H1 (cell line): ENCODE results near the gene RGS14. TPM values are rescaled to one million over a fixed set of nuclear protein-coding genes. Genes with fewer than 3 reads are reported as not detected.

Experiments
- CTCF ChIA-PET: fragments of 300-600 bp; sonication (Branson Sonifier 250); formaldehyde crosslinking; loops from one replicate; lab custom pipeline; 2021; ENCODE audit not compliant: partially characterized antibody; lab: Charles Lee
- POLR2A ChIA-PET: fragments of 300-600 bp; sonication (Branson Sonifier 250); formaldehyde crosslinking; loops from one replicate; lab custom pipeline; 2021; ENCODE audit warnings: inconsistent platforms; ENCODE audit not compliant: partially characterized antibody; lab: Charles Lee
- DNase-seq, 2 experiments: peaks; one replicate each; pipeline versions ENCODE4 v3.0.0 to v3.0.0-alpha.2; 2010 to 2022; ENCODE audit warnings: low spot score in 2 of 2, low read depth in 1 of 2, mixed read lengths in 1 of 2
- FAIRE-seq: peaks from 2 replicates; lab custom pipeline; 2011; peaks lifted over from hg19 to GRCh38; lab: Jason Lieb, UNC
- H2AFZ ChIP-seq: 2 replicates; pipeline ENCODE4 v1.8.1; 2012; ENCODE audit warnings: low read length, inconsistent platforms
- H2AK5ac ChIP-seq: 2 replicates; pipeline ENCODE4 v1.6.1; 2013; ENCODE audit warnings: low read depth, low read length
- H2BK120ac ChIP-seq: replicated peaks from 2 replicates; pipeline ENCODE3; 2013; ENCODE audit warnings: low read depth, low read length, inconsistent platforms
- H2BK12ac ChIP-seq: 2 replicates; pipeline ENCODE4 v1.6.1; 2013; ENCODE audit warnings: low read depth, low read length
- H2BK15ac ChIP-seq: 2 replicates; pipeline ENCODE4 v1.6.1; 2013; ENCODE audit warnings: low read length
- H2BK20ac ChIP-seq: 2 replicates; pipeline ENCODE4 v1.6.1; 2013; ENCODE audit warnings: low read length
- H2BK5ac ChIP-seq: 2 replicates; pipeline ENCODE4 v1.6.1; 2013; ENCODE audit warnings: low read depth, low read length
- H3K14ac ChIP-seq: 2 replicates; pipeline ENCODE4 v1.6.1; 2013; ENCODE audit warnings: inconsistent platforms; ENCODE audit not compliant: insufficient read length
- H3K18ac ChIP-seq: 2 replicates; pipeline ENCODE4 v1.6.1; 2013; ENCODE audit warnings: low read length; ENCODE audit errors: extremely low read depth
- H3K23ac ChIP-seq: 2 replicates; pipeline ENCODE4 v1.6.1; 2013; ENCODE audit warnings: inconsistent platforms; ENCODE audit not compliant: insufficient read length
- H3K23me2 ChIP-seq: 2 replicates; pipeline ENCODE4 v1.6.1; 2013; ENCODE audit warnings: low read depth, low read length
- H3K27ac ChIP-seq: 2 replicates; pipeline ENCODE4 v1.6.1; 2011; ENCODE audit warnings: low read depth, low read length, inconsistent platforms
- H3K27me3 ChIP-seq, 4 experiments: replicated peaks in 1 of 4; 1 replicate in 1 of 4; 2 replicates in 3 of 4; pipeline versions ENCODE4 v1.6.1 to v1.8.1; 2011 to 2013; ENCODE audit warnings: low read length in 3 of 4, mild to moderate bottlenecking in 3 of 4, inconsistent platforms in 2 of 4, mixed read lengths in 2 of 4, moderate library complexity in 1 of 4; ENCODE audit not compliant: control insufficient read depth in 3 of 4, insufficient read depth in 3 of 4; ENCODE audit errors: extremely low read depth in 1 of 4
- H3K36me3 ChIP-seq, 4 experiments: 2 replicates each; pipeline versions ENCODE4 v1.6.1 to v1.8.1; 2011 to 2013; ENCODE audit warnings: mild to moderate bottlenecking in 4 of 4, low read length in 3 of 4, moderate library complexity in 2 of 4, control low read depth in 1 of 4, inconsistent platforms in 1 of 4; ENCODE audit not compliant: insufficient read depth in 4 of 4, control insufficient read depth in 2 of 4
- H3K4ac ChIP-seq: replicated peaks from 2 replicates; pipeline ENCODE3; 2013; ENCODE audit warnings: low read length, low read depth, mixed read lengths, inconsistent platforms; ENCODE audit not compliant: insufficient read length
- H3K4me1 ChIP-seq, 4 experiments: replicated peaks in 1 of 4; 1 replicate in 1 of 4; 2 replicates in 3 of 4; pipeline versions ENCODE4 v1.6.1 to v1.8.1; 2011 to 2013; ENCODE audit warnings: low read length in 3 of 4, inconsistent platforms in 2 of 4, mixed read lengths in 1 of 4; ENCODE audit not compliant: insufficient read depth in 4 of 4, control insufficient read depth in 3 of 4
- H3K4me2 ChIP-seq, 2 experiments: 2 replicates each; pipeline versions ENCODE4 v1.6.1 to v1.8.1; 2011 to 2013; ENCODE audit warnings: low read depth in 2 of 2, low read length in 2 of 2, control low read depth in 1 of 2, inconsistent platforms in 1 of 2, mild to moderate bottlenecking in 1 of 2; ENCODE audit not compliant: insufficient read depth in 1 of 2
- H3K4me3 ChIP-seq, 4 experiments: fragments of 200-600, 300-600 bp in 1 of 4; sonication (generic), shearing (Covaris generic), sonication (Bioruptor Twin) in 1 of 4; 2 replicates each; pipeline versions ENCODE4 v1.5.1 to v1.8.1; 2011 to 2016; ENCODE audit warnings: low read length in 4 of 4, low read depth in 3 of 4, control low read depth in 2 of 4, inconsistent platforms in 2 of 4, mild to moderate bottlenecking in 2 of 4, mixed read lengths in 1 of 4, moderate library complexity in 1 of 4; ENCODE audit not compliant: insufficient read depth in 2 of 4; ENCODE audit errors: extremely low read depth in 1 of 4
- H3K56ac ChIP-seq: replicated peaks from 2 replicates; pipeline ENCODE3; 2013; ENCODE audit warnings: low read depth, mild to moderate bottlenecking, mixed read lengths, low read length, inconsistent platforms; ENCODE audit not compliant: insufficient read length
- H3K79me1 ChIP-seq: 2 replicates; pipeline ENCODE4 v1.6.1; 2013; ENCODE audit warnings: low read depth, low read length, control low read depth
- H3K79me2 ChIP-seq, 2 experiments: 2 replicates each; pipeline versions ENCODE4 v1.6.1 to v1.8.1; 2012 to 2013; ENCODE audit warnings: low read length in 2 of 2, mild to moderate bottlenecking in 2 of 2, inconsistent platforms in 1 of 2; ENCODE audit not compliant: insufficient read depth in 2 of 2, control insufficient read depth in 1 of 2
- H3K9ac ChIP-seq, 4 experiments: replicated peaks in 1 of 4; 1 replicate in 1 of 4; 2 replicates in 3 of 4; pipeline versions ENCODE4 v1.6.1 to v1.8.1; 2011 to 2013; ENCODE audit warnings: low read depth in 3 of 4, low read length in 3 of 4, control low read depth in 2 of 4, mild to moderate bottlenecking in 2 of 4, moderate library complexity in 2 of 4, inconsistent platforms in 1 of 4; ENCODE audit errors: extremely low read depth in 1 of 4
- H3K9me3 ChIP-seq, 2 experiments: 2 replicates each; pipeline versions ENCODE4 v1.6.1 to v1.8.1; 2012 to 2013; ENCODE audit warnings: mild to moderate bottlenecking in 2 of 2, moderate library complexity in 2 of 2, control low read depth in 1 of 2, inconsistent platforms in 1 of 2, low read depth in 1 of 2, low read length in 1 of 2, mixed read lengths in 1 of 2; ENCODE audit not compliant: insufficient read depth in 2 of 2
- H4K20me1 ChIP-seq, 2 experiments: replicated peaks in 1 of 2; 2 replicates each; pipeline versions ENCODE3 to v1.8.1; 2011 to 2013; ENCODE audit warnings: inconsistent platforms in 2 of 2, low read length in 2 of 2, mild to moderate bottlenecking in 1 of 2; ENCODE audit not compliant: insufficient read depth in 2 of 2, control insufficient read depth in 1 of 2
- H4K5ac ChIP-seq: 2 replicates; pipeline ENCODE4 v1.6.1; 2013; ENCODE audit warnings: low read length, low read depth, mixed read lengths, inconsistent platforms; ENCODE audit not compliant: insufficient read length
- H4K8ac ChIP-seq: 2 replicates; pipeline ENCODE4 v1.8.0; 2013; ENCODE audit warnings: mild to moderate bottlenecking, moderate library complexity, low read length, inconsistent platforms; ENCODE audit not compliant: insufficient read depth; ENCODE audit errors: extremely low read depth
- H4K91ac ChIP-seq: replicated peaks from 2 replicates; pipeline ENCODE3; 2013; ENCODE audit warnings: low read length, mixed read lengths, inconsistent platforms; ENCODE audit not compliant: insufficient read length
- ASH2L ChIP-seq: fragments of 200-600, 300-600 bp; sonication (generic); IDR thresholded peaks from one replicate; pipeline ENCODE4 v1.7.1; 2017; ENCODE audit warnings: low read length
- BACH1 ChIP-seq: IDR thresholded peaks from 2 replicates; pipeline ENCODE4 v1.6.1; 2012; ENCODE audit warnings: low read length, improper control_type of control experiment
- CHD1 ChIP-seq: IDR thresholded peaks from 2 replicates; pipeline ENCODE4 v1.6.1; 2012; ENCODE audit warnings: low read depth, low read length, improper control_type of control experiment
- EP300 ChIP-seq, 2 experiments: IDR thresholded peaks; 1 replicate in 1 of 2; 2 replicates in 1 of 2; pipeline ENCODE4 v1.6.1; 2011 to 2012; ENCODE audit warnings: low read depth in 2 of 2, low read length in 2 of 2, mild to moderate bottlenecking in 2 of 2, borderline replicate concordance in 1 of 2, inconsistent platforms in 1 of 2, moderate library complexity in 1 of 2
- JUND ChIP-seq: IDR thresholded peaks from 2 replicates; pipeline ENCODE4 v1.6.1; 2011; ENCODE audit warnings: mild to moderate bottlenecking, improper control_type of control experiment, low read length
- MAFK ChIP-seq: IDR thresholded peaks from 2 replicates; pipeline ENCODE4 v1.6.1; 2012; ENCODE audit warnings: low read depth, mild to moderate bottlenecking, improper control_type of control experiment, low read length
- NANOG ChIP-seq: IDR thresholded peaks from 2 replicates; pipeline ENCODE4 v1.6.1; 2011; ENCODE audit warnings: low read length, low read depth, mild to moderate bottlenecking, inconsistent platforms; ENCODE audit not compliant: insufficient read depth, poor library complexity, severe bottlenecking
- SAP30 ChIP-seq: fragments of 300-600 bp; sonication (generic); IDR thresholded peaks from 2 replicates; pipeline ENCODE4 v1.7.1; 2012; ENCODE audit warnings: low read length, moderate library complexity, mild to moderate bottlenecking, inconsistent platforms; ENCODE audit not compliant: insufficient read depth, insufficient replicate concordance
- SIX5 ChIP-seq: IDR thresholded peaks from 2 replicates; pipeline ENCODE4 v1.6.1; 2011; ENCODE audit warnings: mild to moderate bottlenecking, low read depth, low read length
- SRF ChIP-seq: IDR thresholded peaks from 2 replicates; pipeline ENCODE4 v1.6.1; 2011; ENCODE audit warnings: mild to moderate bottlenecking, low read depth, low read length, moderate library complexity
- YY1 ChIP-seq: IDR thresholded peaks from 2 replicates; pipeline ENCODE4 v1.6.1; 2011; ENCODE audit warnings: low read depth, mild to moderate bottlenecking, low read length
- WGBS, 2 experiments: shearing (Covaris generic) in 1 of 2; methylation state at CpG; one replicate each; pipeline versions ENCODE4 v1.1.6 to v1.1.7; 2013 to 2015; ENCODE audit warnings: low lambda C conversion rate in 2 of 2, mixed read lengths in 2 of 2, inconsistent platforms in 1 of 2, low coverage in 1 of 2, missing lambda C conversion rate in 1 of 2; ENCODE audit not compliant: insufficient replicate concordance in 2 of 2, insufficient coverage in 1 of 2, insufficient read length in 1 of 2; ENCODE audit errors: extremely low coverage in 1 of 2, missing lambda C conversion rate in 1 of 2; 5-methylcytosine and 5-hydroxymethylcytosine counted together
- polyA plus RNA-seq, 7 experiments: library from polyadenylated mRNA; depleted of rRNA in 3 of 7; stranded (reverse) in 5 of 7; unstranded in 2 of 7; fragments of >200 nt in 5 of 7; fragments of 200-250 nt in 2 of 7; gene quantifications; 1 replicate in 5 of 7; 2 replicates in 1 of 7; 4 replicates in 1 of 7; pipeline versions ENCODE4 v1.2.1 to v1.2.3, GENCODE V29; 2011 to 2013; ENCODE audit warnings: missing spikeins in 2 of 7, mixed read lengths in 2 of 7
- total RNA-seq: library from RNA; stranded (reverse); fragmentation: NEBNext Ultra II Directional; extraction: Animal tissue kit (Norgen Biotek cat#: 25700); gene quantifications from 2 replicates; pipeline ENCODE4 v1.2.1, GENCODE V29; 2021
- TF ChIP-seq, protein P1 (sequence below): IDR thresholded peaks from 2 replicates; pipeline ENCODE4 v1.6.1; 2012; ENCODE audit warnings: low read length, inconsistent platforms

The RGS14 gene
- total and polyA plus RNA-seq, 2 of the 8 experiments (the other 6 are each of a cell fraction or from before 2014, with no cell fraction given): 24.4 to 46.1 TPM

GRCh38 chr5:177374211-177374610, 16.5 kb downstream of the RGS14 start:
- Histone ChIP-seq H2BK15ac (no peak overlapping the region), H3K79me1 (no peaks in the 10 kb centered on the region), H3K4me2 (0 out of 4 replicates have a peak overlapping the region, but pooled peaks have one; percentile 13 to 35), H4K20me1 (peaks cover 0 to 2% of the 10 kb centered on the region in 2 experiments), H2BK120ac (no peak overlapping the region), H3K23me2 (peaks cover 3% of the 10 kb centered on the region; the same call in 1 of the 2 replicates), H3K9me3 (no peaks in the 10 kb centered on the region), H3K4me1 (peaks cover 5 to 26% (median 15%) of the 10 kb centered on the region in 4 experiments), H4K91ac (no peak overlapping the region), H3K4ac (no peak overlapping the region), H2BK5ac (no peak overlapping the region), H3K27me3 (no peaks in the 10 kb centered on the region; a peak in 1 of 7 replicates), H2AFZ (no peak overlapping the region), H3K27ac (no peak overlapping the region; the same call in 1 of the 2 replicates), H4K8ac (no peak overlapping the region), H3K79me2 (no peaks in the 10 kb centered on the region), H3K4me3 (no peak overlapping the region), H4K5ac (no peak overlapping the region), H3K14ac (no peak overlapping the region), H3K23ac (no peak overlapping the region), H2BK12ac (no peak overlapping the region), H3K36me3 (no peaks in the 10 kb centered on the region), H3K18ac (no peak overlapping the region), H2AK5ac (no peak overlapping the region; the same call in 1 of the 2 replicates), H2BK20ac (no peak overlapping the region), H3K56ac (no peak overlapping the region), H3K9ac (no peak overlapping the region)
- POLR2A ChIA-PET: interaction anchor here (1.0 to 3.1 kb wide), 9 partner anchors 8 to 122 kb away, joined by 3 to 14 read pairs (median 4); partner anchors contain the start of gene PDLIM7
- no peak for FAIRE-seq
- no peak for DNase-seq
- whole genome bisulfite sequencing, 2 experiments: 61% methylated on average over 5 of the region's 5 CpGs; no CpG with 5 or more reads in 1 of the 2 experiments
- CTCF ChIA-PET: interaction anchor here (1.2 to 16.9 kb wide), 7 partner anchors 15 to 127 kb away, joined by 3 to 363 read pairs (median 142); partner anchors contain the start of genes LMAN2, MXD3, PFN3 and PRR7
- TF ChIP-seq CHD1 (no peak), SRF (no peak), SAP30 (no peak), BACH1 (no peak), JUND (no peak), SIX5 (no peak), MAFK (no peak), YY1 (no peak), NANOG (no peak), ASH2L (no peak), EP300 (IDR thresholded peaks at IDR 0.05; ENCODE audit: borderline replicate concordance in 1 of 2, low read depth in 2 of 2, low read length in 2 of 2) (no peak)
- TF ChIP-seq, protein P1, sequence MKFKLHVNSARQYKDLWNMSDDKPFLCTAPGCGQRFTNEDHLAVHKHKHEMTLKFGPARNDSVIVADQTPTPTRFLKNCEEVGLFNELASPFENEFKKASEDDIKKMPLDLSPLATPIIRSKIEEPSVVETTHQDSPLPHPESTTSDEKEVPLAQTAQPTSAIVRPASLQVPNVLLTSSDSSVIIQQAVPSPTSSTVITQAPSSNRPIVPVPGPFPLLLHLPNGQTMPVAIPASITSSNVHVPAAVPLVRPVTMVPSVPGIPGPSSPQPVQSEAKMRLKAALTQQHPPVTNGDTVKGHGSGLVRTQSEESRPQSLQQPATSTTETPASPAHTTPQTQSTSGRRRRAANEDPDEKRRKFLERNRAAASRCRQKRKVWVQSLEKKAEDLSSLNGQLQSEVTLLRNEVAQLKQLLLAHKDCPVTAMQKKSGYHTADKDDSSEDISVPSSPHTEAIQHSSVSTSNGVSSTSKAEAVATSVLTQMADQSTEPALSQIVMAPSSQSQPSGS: no peak
